ENCODE data around the gene KIAA0232.

The KIAA0232 gene

GRCh38 chr4:6819295-6819694, 36.8 kb downstream of the KIAA0232 start:
- H3K36me3 ChIP-seq, result peaks cover 0 to 3% (median 1%) of the 10 kb centered on the region in 3 donors

GRCh38 chr4:6820695-6821094, 38.2 kb downstream of the KIAA0232 start:
- Histone ChIP-seq H3K27me3 (no peaks in the 10 kb centered on the region), H3K36me3 (peaks cover 0 to 15% (median 15%) of the 10 kb centered on the region in 3 donors), H3K4me1 (peaks cover 0 to 29% (median 7%) of the 10 kb centered on the region in 4 donors), H3K4me3 (no peak overlapping the region), H3K27ac (no peak overlapping the region), H3K9me3 (peaks cover 0 to 11% (median 0%) of the 10 kb centered on the region in 3 donors)
- no peak for DNase-seq
- TF ChIP-seq, protein P1, sequence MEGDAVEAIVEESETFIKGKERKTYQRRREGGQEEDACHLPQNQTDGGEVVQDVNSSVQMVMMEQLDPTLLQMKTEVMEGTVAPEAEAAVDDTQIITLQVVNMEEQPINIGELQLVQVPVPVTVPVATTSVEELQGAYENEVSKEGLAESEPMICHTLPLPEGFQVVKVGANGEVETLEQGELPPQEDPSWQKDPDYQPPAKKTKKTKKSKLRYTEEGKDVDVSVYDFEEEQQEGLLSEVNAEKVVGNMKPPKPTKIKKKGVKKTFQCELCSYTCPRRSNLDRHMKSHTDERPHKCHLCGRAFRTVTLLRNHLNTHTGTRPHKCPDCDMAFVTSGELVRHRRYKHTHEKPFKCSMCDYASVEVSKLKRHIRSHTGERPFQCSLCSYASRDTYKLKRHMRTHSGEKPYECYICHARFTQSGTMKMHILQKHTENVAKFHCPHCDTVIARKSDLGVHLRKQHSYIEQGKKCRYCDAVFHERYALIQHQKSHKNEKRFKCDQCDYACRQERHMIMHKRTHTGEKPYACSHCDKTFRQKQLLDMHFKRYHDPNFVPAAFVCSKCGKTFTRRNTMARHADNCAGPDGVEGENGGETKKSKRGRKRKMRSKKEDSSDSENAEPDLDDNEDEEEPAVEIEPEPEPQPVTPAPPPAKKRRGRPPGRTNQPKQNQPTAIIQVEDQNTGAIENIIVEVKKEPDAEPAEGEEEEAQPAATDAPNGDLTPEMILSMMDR (IDR thresholded peaks at IDR 0.05), result no peak
- intact Hi-C loops (cut with DNase I; ENCODE audit: low total_unique reads), result no loop called here

More at GRCh38 chr4:6819295-6819694, 36.8 kb downstream of the KIAA0232 start:
- intact Hi-C loops (cut with DNase I; ENCODE audit: low total_unique reads), result no loop called here
- Histone ChIP-seq H3K9me3 (peaks cover 0 to 11% (median 0%) of the 10 kb centered on the region in 3 donors), H3K4me1 (peaks cover 0 to 20% (median 2%) of the 10 kb centered on the region in 4 donors), H3K4me3 (no peak overlapping the region), H3K27ac (no peak overlapping the region), H3K27me3 (no peaks in the 10 kb centered on the region)
- no peak for DNase-seq
- TF ChIP-seq, protein P1 (IDR thresholded peaks at IDR 0.05), result no peak

DNA sequence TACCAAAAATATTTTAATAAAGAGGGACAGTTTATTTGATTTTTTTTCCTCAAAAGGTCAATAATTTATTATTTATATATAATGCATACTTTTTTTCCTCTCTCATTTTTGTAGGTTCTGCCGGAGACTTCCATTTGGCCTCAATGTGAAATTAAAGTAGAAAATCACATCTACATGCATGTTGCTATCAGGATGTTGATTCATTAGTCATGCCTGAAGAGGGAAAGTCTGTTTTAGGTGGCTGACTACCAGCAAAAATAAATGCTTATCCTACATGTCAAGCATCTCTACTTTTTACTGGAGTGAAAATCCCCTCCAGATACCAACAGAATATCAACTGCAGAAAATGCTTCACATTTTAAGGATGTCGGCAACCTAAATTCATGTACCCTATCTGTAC, 41.5 kb downstream of the KIAA0232 start:
- DNase-seq, result no peak
- Histone ChIP-seq H3K4me1 (peaks cover 0 to 41% (median 7%) of the 10 kb centered on the region in 4 donors), H3K36me3 (peaks cover 0 to 28% (median 21%) of the 10 kb centered on the region in 3 donors), H3K9me3 (peaks cover 0 to 7% (median 0%) of the 10 kb centered on the region in 3 donors), H3K27me3 (no peaks in the 10 kb centered on the region), H3K4me3 (no peak overlapping the region), H3K27ac (no peak overlapping the region)
- TF ChIP-seq, protein P1 (IDR thresholded peaks at IDR 0.05), result no peak
- intact Hi-C loops (cut with DNase I; ENCODE audit: low total_unique reads), result no loop called here

GRCh38 chr4:6824772-6825402, 42.4 kb downstream of the KIAA0232 start:
- Histone ChIP-seq H3K4me1 (peaks cover 0 to 46% (median 10%) of the 10 kb centered on the region in 4 donors), H3K36me3 (peaks cover 0 to 28% (median 21%) of the 10 kb centered on the region in 3 donors), H3K27me3 (no peaks in the 10 kb centered on the region), H3K27ac (no peak overlapping the region), H3K4me3 (no peak overlapping the region), H3K9me3 (peaks cover 0 to 7% (median 0%) of the 10 kb centered on the region in 3 donors)
- TF ChIP-seq, protein P1 (IDR thresholded peaks at IDR 0.05), result no peak
- intact Hi-C loops (cut with DNase I; ENCODE audit: low total_unique reads), result no loop called here
- no peak for DNase-seq

DNA sequence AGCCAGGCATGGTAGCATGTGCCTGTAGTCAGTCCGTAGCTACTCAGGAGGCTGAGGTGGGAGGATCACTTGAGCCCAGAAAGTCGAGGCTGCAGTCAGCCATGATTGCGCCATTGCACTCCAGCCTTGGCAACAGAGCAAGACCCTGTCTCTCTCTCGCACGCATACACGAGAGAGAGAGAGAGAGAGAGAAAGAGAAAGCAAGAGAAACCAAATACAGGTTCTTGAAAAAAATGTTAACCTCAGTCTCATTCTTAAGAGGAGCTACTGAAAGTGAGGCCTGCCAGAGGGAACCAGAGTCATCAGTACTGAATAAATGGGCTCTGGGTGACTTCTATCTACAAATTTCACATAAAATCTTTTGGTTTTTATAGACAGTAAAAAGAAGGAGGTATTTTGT, 42.9 kb downstream of the KIAA0232 start:
- H3K27me3 ChIP-seq, result no peaks in the 10 kb centered on the region
- no peak overlapping the region for H3K27ac ChIP-seq
- peaks cover 0 to 28% (median 21%) of the 10 kb centered on the region in 3 donors for H3K36me3 ChIP-seq
- DNase-seq, result no peak
- H3K4me3 ChIP-seq, result no peak overlapping the region
- intact Hi-C loops (cut with DNase I; ENCODE audit: low total_unique reads), result no loop called here
- TF ChIP-seq, protein P1 (IDR thresholded peaks at IDR 0.05), result no peak
- peaks cover 0 to 7% (median 0%) of the 10 kb centered on the region in 3 donors for H3K9me3 ChIP-seq
- H3K4me1 ChIP-seq, result peaks cover 0 to 46% (median 10%) of the 10 kb centered on the region in 4 donors

Data from tibial artery (tissue), 4 donors.